Pons (tissue), 1 donor: ENCODE results near the gene PPARA.
"Not testable (repeated sequence)": the region's sequence is repeated elsewhere in the genome, so short reads cannot be mapped to it uniquely, and the experiment has no call there.

ENCODE experiments used
- DNase-seq: peaks from one replicate; pipeline ENCODE4 v3.0.0-alpha.2; 2016; ENCODE audit warnings: low spot score

PPARA gene

DNA sequence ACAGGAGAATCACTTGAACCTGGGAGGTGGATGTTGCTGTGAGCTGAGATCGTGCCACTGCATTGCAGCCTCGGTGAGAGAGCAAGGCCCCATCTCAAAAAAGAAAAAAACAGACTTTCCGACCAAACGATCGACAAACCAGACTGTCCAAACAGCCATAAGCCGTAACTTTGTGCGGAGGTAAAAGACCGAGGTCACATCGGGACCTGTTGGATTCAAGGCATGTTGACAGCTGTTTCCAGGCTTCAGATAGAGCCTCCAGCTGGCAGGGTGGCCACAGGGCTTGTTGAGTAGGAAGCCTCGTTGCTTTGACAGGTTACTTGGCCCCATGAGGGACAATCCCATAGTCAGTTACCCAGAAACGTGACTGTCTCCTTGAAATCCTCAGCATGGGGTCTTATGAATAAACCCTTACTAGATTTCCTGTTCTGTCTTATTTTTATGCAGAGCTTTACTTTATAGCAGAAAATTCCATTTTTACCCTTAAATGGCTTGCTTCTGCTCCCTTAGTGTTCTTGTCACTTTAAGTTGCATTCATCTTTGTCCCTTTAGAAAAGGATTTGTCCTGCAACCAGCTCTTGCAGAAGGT, 22.3 kb downstream of the PPARA start:
- no peak for DNase-seq

DNA sequence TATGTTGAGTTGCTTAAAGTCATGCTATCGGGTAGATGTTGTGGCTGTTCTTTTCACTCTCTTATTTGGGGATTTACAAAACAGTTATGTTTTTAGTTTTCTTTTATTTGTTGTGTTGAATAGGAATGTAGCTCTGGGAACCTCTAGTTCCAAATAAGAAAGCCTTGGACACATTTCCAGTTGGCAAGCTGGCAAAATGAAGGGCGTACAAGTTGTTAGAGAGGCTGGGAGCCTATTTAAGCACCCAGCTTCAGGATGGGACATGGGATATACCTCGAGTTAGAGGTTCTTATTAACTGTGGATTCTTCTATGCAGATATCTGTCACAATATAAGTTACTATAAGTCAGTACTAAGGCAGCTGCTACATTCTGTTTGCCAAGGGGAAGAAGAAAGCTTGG, 22.8 kb downstream of the PPARA start:
- DNase-seq: peak; percentile 23

DNA sequence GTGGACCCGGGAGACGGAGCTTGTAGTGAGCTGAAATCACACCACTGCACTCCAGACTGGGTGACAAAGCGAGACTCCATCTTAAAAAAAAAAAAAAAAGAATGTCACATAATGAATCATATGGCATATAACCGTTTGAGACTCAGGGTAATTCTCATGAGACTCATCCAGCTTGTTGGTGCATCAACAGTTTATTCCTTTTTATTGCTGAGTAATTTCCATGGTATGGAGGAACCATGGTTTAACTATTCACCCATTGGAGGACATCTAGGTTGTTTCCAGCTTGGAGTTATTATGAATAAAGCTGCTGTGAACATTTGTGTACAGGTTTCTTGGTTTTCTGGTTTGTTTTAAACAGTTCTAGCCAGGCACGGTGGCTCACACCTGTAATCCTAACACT, 25.3 kb downstream of the PPARA start:
- DNase-seq: no peak

DNA sequence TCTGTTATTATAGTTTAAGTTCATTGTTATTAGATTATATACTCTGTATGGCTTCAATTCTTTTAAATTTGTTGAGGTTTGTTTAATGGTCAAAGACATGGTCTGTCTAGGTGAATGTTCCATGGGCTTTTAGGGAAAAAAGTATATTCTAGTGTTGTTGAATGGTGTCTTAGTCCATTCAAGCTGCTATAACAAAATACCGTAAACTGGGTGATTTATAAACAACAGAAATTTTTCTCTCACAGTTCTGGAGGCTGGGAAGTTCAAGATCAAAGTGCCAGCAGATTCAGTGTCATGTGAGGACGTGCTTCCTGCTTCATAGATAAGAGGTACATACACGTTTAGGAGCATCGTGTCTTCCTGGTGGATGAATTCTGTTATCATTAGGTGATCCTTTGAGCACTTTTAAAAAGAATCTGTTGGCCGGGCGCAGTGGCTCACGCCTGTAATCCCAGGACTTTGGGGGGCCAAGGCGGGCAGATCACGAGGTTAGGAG, 26.2 kb downstream of the PPARA start:
- no peak for DNase-seq

DNA sequence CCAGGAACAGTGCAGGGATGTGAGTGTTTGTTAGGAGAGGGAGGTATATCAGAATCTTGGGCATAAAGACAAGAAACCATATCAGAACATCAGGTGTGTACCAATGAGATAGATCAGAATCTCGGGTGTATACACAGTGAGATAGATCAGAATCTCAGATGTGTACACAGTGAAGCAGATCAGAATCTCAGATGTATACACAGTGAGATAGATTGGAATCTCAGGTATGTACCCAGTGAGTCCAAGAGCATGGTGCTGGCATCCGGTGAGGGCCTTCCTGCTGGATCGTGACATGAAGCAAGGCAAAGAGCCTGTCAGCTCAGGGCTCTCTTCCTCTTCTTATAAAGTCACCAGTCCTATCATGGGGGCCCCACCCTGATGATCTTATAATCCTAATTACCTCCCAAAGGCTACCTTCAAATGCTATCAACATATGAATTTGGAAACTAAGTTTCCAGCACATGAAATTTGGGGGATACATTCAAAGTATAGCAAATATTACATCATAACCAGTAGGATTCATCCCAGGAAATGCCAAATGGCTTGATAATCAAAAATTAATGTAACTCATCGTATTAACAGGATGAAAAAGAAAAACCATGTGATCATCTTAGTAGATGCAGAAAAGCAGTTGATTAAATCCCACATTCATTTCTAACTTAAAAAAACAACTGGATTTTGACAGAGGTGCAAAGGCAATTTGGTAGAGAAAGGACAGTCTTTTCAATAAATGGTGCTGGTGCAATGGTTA, 28.6 kb downstream of the PPARA start:
- no peak for DNase-seq

DNA sequence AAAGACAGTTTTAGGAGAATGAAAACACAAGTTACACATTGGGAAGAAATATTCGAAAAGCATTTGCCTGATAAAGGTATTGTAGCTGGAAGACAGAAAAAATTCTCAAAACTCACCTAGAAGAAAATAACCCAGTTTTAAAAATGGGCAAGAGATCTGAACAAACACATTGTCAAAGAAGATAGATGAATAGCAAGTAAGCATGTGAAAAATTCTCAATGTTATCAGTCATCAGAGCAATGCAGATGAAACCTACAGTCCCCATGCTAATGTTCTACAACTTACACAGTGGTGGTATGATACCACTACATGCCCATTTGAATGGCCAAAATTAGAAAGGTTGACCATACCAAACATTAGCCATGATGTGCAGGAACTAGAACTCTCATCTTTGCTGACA, 29.4 kb downstream of the PPARA start:
- DNase-seq: no peak

DNA sequence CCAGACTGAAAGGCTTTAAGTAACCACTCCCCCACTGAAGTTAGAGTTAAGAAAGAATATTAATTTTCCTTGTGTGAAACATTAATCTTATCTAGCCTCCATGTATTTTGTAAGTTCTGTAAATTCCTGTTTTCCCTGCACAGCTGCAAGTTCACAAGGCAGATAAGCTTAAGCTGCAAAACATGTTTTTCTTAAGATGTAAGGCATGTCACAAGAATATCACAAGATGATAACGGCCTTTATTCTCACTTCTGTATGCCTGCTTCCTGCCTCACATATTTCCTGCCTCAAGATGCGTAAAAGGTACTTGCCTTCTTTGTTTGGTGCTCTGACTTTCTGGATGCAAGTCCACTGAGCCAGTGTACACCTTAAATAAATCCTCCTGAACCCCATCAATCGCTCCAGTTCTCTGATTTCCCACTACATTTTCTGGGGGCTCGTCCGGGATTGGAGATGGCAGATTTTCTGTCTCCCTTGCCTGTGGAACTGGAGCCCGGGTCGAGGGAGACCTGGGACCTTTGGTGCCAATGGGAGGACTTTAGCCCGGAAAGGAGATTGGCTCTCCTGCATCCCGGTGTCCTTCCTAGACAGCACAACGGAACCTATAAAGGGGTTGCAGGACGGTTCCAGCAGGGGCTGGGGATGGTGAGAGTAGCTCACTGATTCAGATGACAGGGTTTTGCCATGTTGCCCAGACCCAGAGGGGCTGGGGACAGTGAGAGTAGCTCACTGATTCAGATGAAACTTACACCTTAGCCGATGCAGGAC, 30.2 kb downstream of the PPARA start:
- no peak for DNase-seq

DNA sequence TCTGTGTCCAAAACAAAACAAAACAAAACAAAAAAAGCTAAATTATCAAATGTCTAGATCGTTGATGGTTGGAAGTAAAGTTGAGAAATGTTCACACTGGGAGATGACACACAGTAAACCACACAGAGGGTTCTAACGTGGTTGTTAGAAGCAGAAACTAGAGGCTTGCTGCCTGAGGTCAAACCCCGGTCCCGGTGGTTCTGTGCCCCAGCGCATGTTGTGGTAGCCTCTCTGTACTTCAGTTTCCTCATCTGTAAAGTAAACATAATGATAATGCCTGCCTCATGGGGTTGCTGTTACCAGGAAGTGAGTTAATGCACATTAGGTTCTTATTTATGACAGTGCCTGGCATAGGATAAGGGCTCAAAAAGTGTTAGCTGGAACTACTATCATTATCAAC, 33.4 kb downstream of the PPARA start:
- DNase-seq: no peak

DNA sequence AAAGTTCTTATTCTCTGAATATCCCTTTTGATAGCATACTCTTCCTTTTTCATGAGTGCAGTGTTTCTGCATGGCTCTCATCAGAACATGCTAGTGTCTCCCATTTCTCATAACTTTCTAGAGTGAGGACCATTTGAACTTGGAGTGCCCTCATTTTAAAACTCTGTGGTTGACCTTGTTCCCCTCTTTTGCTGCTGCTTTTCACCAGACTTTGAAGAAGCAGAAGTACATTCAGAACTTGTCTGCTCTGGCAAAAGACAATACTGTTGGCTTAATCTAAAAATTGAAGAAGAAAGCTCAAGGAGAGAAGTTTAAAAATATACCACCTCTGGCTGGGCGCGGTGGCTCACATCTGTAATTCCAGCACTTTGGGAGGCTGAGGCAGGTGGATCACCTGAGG, 35.0 kb downstream of the PPARA start:
- peak; percentile 7 for DNase-seq

DNA sequence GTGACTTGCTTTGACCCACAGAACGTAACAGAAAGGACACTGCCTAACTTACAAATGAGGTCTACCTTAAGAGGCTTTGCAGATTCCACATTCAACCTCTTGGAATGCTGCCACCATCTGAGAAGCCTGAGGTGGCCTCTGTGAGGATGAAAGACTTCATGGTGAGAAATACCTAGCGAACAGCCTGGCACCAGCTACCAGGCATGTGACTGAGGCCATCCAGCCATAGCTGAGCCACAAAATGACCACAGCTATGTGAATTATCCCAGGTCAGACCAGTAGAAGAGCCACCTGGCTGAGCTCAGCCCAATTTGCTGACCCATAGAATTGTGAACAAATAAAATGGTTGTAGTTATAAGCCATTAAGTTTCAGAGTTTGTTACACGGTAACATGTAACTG, 37.5 kb downstream of the PPARA start:
- no peak for DNase-seq

DNA sequence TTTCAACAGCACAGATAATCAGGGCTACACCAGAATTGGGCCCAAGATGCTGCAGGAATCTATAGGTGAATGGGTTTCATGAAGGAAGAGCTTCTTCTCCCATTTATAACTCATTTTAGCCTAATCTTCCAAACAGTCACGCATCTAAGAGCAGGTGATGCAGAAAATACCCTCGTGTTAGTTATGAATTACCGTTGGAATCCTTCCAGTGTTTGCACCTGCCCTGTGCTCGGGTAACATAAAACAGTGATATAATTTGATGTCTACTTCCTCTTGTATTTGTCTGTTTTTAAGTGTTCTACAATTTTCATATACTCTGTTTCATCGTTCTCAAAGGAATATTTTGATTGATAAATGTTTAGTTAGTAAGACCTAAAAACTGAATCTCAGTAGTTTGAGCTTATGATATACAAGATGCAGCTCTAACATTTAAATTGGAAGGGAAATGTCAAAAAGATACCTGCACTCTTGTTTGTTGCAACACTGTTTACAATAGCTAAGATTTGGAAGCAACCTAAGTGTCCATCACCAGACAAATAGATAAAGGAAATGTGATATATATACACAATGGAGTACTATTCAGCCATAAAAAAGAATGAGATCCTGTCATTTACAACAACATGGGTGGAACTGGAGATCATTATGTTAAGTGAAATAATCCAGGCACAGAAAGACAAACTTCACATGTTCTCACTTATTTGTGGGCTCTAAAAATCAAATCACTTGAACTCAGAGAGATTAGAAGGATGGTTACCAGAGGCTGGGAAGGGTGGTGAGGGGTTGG, 42.1 kb downstream of the PPARA start:
- no peak for DNase-seq

DNA sequence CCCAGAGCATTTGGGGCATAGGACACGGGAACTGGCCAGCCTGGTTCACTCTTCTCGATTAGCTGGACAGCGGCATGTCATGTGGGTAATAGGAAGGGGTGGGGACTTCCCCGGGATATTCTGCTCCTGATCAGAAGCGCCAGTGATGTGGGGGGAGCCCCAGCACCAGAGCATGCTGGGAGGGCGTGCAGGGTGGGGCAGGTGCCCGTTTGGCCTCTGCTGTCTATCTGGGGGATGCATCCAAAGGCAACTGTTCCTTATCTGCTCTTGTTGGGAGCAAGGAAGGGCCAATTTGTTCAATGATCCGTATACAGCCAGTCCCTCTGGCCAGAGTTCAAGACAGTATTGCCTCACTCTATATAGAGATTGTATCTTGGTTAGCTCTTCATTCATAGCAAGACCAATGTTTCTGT, 43.6 kb downstream of the PPARA start:
- no peak for DNase-seq

DNA sequence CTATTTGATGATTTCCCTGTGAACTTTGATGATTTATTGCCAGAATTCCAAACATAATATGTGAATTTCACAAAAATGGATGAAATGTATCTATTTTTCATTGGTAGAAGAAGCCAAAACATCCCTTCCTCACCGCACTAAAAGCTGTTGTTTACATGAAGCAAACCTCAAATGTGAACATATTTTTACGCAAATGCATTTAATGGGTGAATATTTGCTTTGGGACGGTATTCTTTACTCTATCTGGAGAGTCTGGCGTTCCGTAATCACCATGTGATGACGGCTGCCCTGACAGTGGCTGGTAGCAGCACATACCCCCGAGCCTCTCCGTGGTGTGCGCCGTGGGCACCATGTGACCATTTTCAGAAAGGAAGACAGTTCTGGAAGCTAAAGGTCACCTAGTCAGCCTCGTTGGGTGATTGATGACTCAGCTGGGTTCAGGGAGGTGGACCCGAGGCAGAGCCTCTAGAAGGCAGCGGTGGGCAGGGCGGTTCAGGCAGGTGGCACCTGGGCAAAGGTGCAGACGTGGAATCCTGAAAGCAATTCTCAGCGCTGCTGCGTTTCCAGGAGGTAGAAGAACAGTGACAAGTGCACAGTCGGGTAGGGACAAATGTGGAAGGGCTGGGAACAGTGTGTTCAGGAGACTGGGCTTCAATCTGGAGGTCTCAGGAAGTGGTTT, 45.3 kb downstream of the PPARA start:
- DNase-seq: no peak

DNA sequence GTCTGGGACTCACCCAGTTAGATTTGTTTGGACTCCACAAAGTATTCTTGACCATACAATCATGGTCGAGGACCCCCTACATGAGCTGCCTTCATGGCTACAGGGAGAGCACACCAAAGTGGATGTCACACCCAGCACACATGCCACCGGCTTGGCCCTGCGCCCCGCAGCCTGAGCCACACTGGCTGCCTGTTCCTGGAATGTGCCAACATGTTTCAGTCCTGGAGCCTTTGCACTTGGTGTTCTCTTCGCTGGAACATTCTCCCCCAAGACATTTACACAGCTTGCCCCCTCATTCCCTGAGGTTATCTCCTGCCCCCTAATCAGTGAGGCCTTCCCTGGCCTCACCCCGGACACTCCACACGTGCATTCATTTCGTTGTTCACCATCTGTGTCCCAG, 46.0 kb downstream of the PPARA start:
- no peak for DNase-seq

DNA sequence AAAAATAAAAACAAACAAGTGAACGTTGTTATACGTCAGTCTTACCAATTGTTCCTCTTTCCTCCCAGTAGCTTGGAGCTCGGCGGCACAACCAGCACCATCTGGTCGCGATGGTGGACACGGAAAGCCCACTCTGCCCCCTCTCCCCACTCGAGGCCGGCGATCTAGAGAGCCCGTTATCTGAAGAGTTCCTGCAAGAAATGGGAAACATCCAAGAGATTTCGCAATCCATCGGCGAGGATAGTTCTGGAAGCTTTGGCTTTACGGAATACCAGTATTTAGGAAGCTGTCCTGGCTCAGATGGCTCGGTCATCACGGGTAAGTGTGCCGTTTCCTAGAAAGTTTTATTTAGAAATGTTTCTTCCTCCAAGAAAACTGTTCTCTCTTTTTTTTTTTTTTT, 47.9 kb downstream of the PPARA start:
- no peak for DNase-seq

DNA sequence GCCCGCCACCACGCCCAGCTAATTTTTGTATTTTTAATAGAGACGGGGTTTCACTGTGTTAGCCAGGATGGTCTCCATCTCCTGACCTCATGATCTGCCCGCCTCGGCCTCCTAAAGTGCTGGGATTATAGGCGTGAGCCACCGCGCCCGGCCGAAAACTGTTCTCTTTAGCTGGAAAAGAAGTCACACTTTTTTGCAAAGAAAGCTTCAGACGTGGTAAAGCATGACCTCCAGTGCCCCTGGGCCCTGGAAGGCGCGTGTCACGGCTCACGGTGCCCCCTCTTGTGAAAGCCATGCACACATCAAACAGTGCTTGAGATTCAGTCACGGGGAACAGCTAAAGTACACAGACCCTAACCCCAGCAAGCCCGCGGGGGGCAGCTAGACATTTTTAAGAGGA, 48.5 kb downstream of the PPARA start:
- not testable (repeated sequence) for DNase-seq

DNA sequence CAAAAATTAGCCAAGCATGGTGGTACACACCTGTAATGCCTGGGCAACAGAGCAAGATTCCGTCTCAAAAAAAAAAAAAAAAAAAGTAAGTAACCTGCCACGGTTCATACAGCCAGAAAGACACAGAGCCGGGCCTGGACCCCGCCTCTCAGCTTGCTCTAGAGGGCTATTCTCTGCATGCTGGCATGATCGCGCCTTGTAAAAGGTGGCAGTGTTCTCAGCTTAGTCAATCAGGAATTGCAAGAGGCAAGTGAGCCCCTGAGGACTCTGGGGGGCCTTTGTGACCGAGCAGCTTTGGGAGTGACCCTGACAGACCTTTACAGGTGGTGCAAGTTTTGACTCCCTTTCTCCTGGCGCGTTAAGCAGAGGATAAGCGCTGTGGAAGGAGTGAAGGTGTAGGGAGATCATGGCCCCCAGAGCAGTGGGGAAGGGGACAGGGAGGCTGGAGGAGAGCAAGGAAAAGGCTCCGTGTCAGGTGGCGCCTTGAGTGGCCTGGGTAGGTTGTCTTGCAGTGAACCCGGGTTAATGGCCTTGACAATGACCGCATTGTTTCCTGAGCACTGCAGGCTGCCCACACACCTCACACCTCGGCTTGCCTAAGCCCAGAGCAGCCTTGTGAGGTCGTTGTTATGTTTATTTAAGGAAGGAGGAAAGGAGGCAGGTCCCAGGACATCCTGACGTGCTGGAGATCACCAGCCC, 50.9 kb downstream of the PPARA start:
- peak; percentile 17 for DNase-seq

DNA sequence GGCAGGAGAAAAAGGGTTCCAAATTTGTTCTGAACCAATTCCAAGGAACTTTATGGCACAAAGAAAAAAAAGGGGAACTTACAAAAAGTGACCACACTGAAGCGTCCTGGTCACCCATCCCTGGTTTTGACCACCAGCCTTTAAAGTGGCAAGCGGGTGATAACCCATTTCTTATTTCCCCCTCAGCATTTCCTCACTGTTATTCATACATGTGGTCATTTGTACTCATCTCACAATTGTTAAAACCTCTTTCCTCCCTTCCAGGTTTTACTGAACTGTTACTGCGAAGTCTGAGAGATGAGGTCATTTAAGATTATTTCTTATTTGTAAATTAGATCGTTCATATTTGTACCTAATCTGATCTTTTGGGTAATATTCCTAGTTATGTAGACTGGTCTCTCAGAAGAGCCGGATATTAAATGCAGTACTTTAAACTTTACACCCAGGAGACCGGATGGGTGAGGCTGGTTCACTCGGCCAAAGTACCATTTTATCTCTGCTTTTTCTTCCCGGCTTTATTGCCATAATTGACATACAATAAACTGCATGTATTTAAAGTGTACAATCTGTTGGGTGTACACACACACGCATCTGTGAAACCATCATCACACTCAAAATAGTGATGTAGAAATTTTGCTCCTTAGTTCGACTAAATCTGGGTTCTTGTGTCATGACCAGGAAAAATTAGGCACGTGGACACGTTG, 52.7 kb downstream of the PPARA start:
- DNase-seq: no peak

DNA sequence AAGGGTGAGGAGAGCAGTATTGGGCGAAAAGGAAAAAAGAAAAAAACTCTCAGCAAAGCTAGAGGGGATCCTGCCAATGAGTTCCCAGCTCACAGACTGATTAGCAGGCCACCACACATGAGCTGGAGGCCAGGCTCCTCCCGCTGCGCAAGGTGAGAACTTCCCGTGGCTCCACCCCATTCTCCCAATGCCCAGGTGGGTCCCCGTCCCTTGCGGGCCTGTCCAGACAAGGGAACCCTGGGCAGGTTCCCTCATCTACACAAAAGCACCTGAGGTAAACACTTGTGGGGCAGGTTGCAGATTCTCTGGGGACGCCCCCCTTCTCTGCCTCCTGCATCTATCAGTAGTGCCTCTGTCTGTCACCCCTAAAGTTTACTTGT, 53.3 kb downstream of the PPARA start:
- DNase-seq: no peak

DNA sequence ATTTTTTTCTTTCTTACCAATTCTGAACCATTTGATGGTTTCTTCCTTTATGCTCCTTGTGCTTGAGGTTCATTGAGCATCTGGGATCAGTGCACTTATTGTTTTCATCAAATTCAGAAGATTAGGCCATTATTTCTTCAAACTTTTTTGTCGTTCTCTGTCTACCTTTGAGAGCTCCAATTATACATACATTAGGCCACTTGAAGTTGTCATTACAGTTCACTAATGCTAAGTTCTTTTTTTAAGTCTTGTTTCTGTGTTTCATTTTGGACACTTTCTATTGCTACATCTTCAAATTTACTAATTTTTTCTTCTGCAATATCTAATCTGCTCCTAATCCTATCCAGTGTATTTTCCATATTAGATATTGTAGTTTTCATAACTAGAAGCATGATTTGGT, 58.9 kb downstream of the PPARA start:
- no peak for DNase-seq

DNA sequence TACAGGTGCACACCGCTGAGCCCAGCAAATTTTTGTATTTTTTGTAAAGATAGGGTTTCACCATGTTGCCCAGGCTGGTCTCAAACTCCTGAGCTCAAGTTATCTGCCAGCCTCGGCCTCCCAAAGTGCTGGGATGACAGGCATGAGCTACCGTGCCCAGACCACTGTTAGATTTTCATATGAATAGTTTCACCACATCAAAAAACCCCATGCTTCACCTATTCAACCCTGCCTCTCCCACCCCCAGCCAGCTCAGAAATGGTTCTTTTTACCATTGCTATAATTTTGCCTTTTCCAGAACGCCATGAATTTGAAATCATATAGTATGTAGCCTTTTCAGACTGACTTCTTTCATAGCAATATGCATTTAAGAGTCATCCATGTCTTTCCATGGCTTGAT, 61.9 kb downstream of the PPARA start:
- no peak for DNase-seq
